Inferior parietal cortex (tissue), 1 donor: ENCODE results near the gene PADI1.

Experiments
- DNase-seq: peaks from one replicate; pipeline ENCODE4 v3.0.0-alpha.2; 2016; ENCODE audit errors: extremely low spot score

The PADI1 gene

DNA sequence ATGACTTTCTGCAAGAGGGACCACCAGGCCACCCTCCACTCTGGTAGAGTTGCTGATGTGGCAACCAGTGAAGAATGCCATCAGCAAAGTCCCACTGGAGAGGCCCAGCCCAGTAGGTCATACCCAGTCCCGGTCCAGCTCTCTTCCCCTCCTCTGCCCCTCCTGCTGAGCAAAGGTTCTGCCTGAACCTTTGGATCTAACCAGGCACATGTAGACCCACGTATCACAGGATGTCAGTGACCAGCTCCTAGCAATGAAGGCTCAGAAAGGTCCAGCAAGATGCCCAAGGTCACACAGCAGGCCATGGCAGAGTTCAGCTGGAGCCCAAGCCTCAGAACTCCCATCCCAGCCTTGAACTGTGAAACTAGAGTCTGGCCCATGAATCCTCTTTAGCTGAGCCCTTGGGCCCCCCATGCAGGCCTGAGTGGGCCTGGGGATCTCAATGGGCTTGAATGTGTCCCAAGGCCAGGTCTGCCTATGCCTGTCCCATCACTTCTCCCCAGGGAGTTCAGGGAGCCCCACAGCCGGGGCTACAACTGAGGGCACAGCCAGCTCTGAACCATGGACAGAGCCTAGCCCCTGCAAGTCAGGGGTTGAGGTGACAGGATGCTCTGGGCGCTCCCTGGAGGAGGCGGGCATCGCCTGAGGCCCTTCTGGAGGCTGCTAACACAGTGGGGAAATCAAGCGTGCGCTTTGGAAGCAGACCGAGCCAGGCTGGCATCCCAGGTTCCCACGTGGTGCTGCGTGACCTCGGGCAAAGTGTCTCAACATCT, 21.4 kb upstream of the PADI1 start:
- DNase-seq: no peak

GRCh38 chr1:17184161-17184665, 20.7 kb upstream of the PADI1 start:
- DNase-seq: no peak

DNA sequence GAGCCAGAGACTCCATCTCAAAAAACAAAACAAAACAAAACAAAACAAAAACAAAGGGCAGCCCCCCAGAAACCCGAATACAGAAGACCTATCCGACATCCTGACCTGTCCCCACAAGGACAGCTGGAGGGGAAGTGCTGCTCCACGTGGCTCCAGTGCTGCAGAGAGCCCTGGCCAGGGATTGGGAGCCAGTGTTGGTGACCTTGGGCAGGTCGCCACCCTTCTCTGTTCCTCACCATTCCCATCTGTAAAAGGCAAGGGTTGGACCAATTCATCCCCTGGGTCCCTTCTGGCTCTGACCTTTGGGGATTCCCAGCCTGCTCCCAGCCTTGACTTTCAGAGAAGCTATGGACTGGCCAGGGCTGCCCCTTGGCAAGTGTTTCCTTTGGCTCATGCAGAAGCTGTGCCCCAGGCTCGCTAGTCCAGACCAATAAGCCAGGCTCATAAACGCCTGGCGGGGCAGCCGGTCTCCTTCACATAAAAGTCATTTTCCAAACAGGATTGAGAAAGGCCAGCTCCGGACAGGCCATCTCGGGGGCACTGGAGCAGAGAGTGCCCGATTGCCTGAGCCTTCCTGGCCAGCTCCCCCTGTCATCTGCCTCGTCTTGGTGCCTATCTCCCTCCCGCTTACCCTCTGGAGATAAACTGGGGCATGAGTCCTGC, 20.0 kb upstream of the PADI1 start:
- no peak for DNase-seq

- no peak for DNase-seq
These were observed 19.5 kb upstream of the PADI1 start for GRCh38 chr1:17185485-17185860.

- no peak for DNase-seq
These were observed 18.6 kb upstream of the PADI1 start for GRCh38 chr1:17186216-17186909.

DNA sequence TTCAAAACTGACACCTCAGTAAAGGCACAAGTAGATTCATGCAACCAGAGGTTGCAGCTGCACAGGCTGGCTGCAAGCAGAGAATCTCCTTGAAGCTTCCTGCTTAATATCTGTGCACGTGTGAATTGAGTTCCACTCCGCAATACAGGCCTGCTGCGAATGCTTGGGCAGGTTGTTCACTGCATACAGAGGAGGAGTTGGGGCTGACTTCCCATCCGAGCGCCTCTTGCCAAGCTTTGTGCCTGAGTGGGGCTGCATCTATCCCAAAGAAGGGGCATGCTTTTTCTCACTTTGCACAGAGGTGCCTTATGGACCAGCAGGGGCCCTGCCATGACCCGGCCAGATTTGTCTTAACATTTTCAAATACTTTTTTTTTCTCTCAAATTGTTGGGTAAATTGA, 17.9 kb upstream of the PADI1 start:
- DNase-seq: no peak

DNA sequence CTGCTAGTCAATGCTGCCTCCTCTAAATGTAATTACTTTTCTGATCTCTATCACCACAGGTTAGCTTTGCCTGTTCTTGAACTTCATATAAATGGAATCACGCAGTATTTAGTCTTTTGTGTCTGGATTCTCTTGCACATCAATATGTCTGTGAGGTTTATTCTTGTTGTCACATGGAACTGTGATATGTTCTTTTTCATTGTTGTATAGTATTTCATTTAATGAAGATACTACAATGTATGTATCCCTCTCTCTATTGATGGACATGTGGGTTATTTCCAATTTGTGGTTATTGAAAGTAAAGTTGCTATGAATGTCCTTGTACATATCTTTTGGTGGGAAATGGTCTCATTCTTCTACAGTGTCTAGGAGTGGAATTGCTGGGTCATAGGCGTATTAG, 16.7 kb upstream of the PADI1 start:
- no peak for DNase-seq

- DNase-seq: no peak
These were observed 15.9 kb upstream of the PADI1 start for GRCh38 chr1:17188889-17189631.

GRCh38 chr1:17189632-17189990, 15.3 kb upstream of the PADI1 start:
- DNase-seq: no peak

- no peak for DNase-seq
These were observed 14.6 kb upstream of the PADI1 start for GRCh38 chr1:17190010-17190995.

DNA sequence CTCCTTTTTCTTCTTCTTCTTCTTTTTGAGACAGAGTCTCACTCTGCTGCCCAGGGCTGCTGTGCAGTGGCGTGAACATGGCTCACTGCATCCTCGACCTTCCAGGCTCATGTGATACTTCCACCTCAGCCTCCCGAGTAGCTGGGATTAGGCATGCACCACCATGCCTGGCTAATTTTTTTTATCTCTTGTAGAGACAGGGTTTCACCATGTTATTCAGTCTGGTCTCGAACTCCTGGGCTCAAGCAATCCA, 13.0 kb upstream of the PADI1 start:
- DNase-seq: no peak

- DNase-seq: no peak
These were observed 12.3 kb upstream of the PADI1 start for GRCh38 chr1:17192394-17193221.

DNA sequence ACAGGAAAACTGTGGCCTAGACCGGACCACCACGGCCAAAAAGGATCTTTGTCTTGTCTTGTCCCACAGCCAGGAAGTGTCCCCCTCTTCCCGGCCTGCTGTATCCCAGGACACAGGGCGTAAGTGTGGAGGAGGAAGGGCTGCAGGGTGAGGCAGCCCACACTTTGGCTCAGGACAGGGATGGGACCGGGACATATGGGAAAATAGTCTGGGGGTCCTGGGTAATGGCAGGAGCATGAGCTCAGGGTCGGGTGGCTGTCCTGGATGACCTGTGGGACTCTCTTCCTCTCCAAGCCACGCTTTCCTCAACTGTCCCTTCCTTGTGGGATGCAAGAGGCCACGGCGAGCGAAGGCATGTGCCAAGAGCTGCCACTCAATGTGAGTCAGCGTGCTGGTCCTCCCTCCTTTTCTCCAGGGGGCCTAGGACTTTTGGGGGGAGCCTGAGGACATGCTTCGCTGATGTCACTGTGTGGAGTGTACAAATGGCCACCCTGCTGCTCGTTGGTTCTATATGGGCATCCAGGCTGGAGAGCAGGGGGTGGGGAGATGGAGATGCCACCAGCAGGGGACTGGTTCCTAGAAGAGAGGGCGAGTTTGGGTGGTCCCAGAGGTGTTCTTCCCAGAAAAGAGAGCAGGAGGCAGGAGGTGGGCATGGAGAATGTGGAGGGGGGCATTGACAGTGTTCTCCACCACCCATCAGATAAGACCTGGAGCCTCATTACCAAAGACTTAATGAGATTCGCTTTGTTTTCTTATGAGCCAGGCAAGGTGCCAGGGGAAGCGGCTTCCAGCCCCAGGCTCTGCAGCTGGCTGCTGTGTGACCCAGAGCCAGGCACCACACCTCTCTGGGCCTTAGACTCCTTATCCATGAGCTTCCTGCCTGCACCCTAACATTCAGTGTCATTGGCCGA, 11.5 kb upstream of the PADI1 start:
- no peak for DNase-seq

- DNase-seq: no peak
These were observed 10.8 kb upstream of the PADI1 start for GRCh38 chr1:17194133-17194475.

GRCh38 chr1:17194615-17195528, 10.1 kb upstream of the PADI1 start:
- no peak for DNase-seq

DNA sequence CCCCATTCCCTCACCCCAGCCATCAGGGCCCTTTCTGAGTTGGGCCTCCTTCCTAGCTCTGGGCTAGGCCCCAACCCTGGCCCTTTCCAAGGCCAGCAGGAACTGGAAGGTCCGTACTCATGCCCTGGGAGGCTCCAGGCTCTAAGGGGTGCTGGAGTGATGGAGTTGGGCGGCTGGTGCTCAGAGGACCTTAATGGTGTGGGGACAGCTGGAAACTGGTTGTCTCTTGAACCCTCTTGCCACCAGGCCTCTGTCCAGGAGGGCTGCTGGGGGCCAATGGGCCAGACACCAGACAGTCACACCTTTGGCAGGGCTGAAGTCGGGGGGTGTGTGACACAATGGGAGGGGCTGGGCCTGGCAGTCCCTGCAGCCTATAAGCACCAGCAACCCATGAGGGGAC, 9.2 kb upstream of the PADI1 start:
- no peak for DNase-seq

DNA sequence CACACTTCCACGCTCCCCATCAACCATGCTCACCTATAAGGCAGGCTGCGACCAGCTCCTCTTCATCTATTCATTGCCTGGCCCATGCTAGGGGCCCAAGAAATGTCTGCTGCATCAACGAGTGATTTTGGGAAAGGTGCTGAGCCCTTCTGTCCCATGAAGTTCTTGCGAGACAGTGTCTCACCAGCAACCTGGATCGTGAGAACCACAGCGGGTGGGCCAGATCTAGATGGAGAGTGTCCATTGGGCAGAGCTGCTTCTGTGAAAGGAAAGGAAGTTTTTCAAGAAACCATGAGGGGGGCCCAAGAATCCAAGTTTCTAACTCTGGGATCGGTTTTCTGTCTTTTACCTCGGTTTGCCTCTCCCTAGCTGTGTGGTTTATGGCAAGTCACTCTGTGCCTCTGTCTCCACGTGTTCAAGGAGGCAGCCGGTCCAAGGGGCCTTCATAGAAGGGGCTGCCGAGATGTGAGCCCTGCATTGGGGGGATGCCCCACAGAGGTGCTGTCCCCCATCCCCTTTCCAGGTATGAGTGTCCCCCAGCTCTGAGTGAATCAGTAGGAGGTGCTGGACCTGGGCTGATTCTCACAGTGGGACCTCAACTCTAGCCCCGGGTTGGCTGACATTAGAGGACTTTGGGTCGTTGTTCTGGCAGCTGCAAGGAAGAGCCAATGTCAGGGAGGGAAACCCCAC, 8.3 kb upstream of the PADI1 start:
- DNase-seq: no peak

DNA sequence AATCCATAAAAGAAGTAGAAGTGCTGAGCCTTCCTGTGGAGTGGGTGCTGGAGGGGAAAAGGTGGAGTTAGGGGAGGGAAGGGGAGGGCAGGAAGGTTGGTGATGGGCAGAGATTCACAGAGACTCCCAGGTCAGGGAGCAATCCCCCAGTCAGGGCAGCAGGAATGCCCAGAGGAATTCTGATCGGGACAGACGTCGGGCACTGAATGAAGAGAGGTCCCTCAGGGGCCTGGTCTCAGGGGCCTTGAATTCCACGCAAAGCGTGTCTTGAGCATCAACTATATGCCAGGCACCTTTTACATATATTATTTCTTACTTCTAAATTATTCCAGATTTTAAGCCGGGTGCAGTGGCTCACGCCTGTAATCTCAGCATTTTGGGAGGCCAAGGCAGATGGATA, 7.2 kb upstream of the PADI1 start:
- DNase-seq: no peak
